ENCODE measurements around the gene SLCO4A1.

SLCO4A1 gene

DNA sequence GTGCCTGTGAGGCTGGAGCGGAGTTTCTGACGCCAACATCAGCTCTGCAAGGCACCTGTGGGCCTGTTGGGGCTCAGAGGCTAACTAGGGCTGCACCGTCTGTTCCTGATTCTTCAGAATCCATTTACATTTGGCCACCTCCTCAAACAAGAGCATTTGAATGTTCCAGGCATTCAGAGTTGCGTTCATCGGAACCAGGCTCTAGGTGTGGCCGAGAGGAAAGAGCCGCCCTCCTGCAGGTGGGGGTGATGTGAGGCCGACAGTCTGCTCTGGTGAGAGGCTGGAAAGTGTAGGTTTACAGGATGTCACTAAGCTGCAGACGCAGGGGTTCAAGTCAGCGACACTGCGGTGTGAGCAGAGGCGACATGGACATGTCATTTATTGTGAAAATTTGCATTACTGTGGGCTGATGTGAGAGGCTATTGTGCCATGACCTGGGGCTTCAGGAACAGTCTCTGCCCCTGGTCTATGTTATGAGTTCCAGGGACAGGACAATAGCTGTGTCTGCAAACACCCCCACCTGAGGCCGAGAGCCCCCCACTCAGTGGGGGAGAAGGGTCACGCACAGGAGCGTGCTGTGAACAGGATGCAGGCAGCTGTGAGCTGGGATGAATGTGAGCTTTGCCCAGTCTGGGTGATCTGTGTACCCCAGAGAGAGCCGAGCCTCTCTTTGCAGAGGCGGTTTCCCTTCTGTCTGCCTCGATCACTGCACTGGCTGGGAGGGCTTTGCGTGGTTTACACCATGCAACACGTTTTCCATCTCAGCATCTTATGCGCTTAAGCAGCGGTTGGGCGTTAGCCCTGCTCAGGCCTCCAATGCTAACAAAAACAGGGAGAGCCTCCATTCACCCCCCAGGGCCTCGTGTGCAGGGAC, 21.1 kb downstream of the SLCO4A1 start:
- no peak overlapping the region for H3K4me3 ChIP-seq (ENCODE audit: low read depth, low read length)
- DNase-seq (ENCODE audit: low read depth), result no peak
- TF ChIP-seq CTCF (IDR thresholded peaks at IDR 0.05; ENCODE audit: low read depth, low read length, missing control alignments), result no peak

- no peak for DNase-seq (ENCODE audit: low read depth)
- TF ChIP-seq CTCF (IDR thresholded peaks at IDR 0.05; ENCODE audit: low read depth, low read length, missing control alignments), result no peak
- no peak overlapping the region for H3K4me3 ChIP-seq (ENCODE audit: low read depth, low read length)
Measured at GRCh38 chr20:62664019-62664971, 22.0 kb downstream of the SLCO4A1 start.

DNA sequence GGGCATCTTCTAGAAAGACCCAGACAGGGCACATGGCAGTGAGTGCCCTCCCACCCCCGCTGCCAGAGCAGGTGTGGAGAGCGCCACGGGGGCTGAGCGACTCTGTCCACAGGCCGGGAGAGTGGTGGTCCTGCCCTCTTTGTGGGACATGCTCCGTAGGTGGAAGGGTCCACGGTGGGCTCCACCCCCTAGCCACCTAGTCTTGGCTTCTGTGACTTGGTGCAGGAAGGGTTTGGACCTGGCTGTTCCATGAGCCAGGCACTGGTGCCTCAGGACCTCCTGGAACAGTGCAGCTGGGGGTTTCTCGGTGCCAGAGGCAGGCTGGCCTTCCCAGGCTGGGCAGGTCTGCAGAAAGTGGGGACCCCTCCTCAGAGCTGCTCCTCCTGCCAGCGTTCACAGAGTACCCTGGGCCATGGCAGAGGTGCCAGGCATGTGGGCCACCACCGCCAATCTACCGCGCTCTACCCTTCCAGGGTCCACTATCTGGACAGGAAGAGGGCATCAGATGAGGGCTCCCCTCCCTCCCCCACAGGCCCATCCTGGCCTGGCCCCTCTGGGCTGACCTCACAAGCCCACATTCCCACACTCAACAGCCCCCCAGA, 23.0 kb downstream of the SLCO4A1 start:
- H3K4me3 ChIP-seq (ENCODE audit: low read depth, low read length), result no peak overlapping the region
- DNase-seq (ENCODE audit: low read depth), result no peak
- no peak for TF ChIP-seq CTCF (IDR thresholded peaks at IDR 0.05; ENCODE audit: low read depth, low read length, missing control alignments)

GRCh38 chr20:62665826-62666735, 23.8 kb downstream of the SLCO4A1 start:
- H3K4me3 ChIP-seq (ENCODE audit: low read depth, low read length), result no peak overlapping the region
- DNase-seq (ENCODE audit: low read depth), result no peak
- TF ChIP-seq CTCF (IDR thresholded peaks at IDR 0.05; ENCODE audit: low read depth, low read length, missing control alignments), result no peak

GRCh38 chr20:62666736-62667529, 24.6 kb downstream of the SLCO4A1 start:
- no peak overlapping the region for H3K4me3 ChIP-seq (ENCODE audit: low read depth, low read length)
- TF ChIP-seq CTCF (IDR thresholded peaks at IDR 0.05; ENCODE audit: low read depth, low read length, missing control alignments), result no peak
- no peak for DNase-seq (ENCODE audit: low read depth)

Measured in GM12864 (cell line).